Pancreas (tissue), 10 donors: ENCODE measurements around the gene GPR137. TPM values are rescaled to one million over a fixed set of nuclear protein-coding genes. Genes with fewer than 3 reads are reported as not detected.

ENCODE experiments used
- ATAC-seq, 4 donors: fragments of 200-7000 bp; cut with Tn5 transposase; one replicate each; pipeline versions ENCODE4 v1.8.0 to v1.9.1; 2020; ENCODE audit warnings: mild to moderate bottlenecking in 4 of 4, moderate library complexity in 4 of 4
- DNase-seq, 6 donors: peaks; one replicate each; pipeline ENCODE4 v3.0.0-alpha.2; 2020
- FAIRE-seq: peaks from 2 replicates; lab custom pipeline; 2012; peaks lifted over from hg19 to GRCh38; lab: Jason Lieb, UNC
- H3K27ac ChIP-seq, 4 donors: fragments of 200-600 bp; sonication (generic); 1 replicate in 3 of 4; 2 replicates in 1 of 4; pipeline versions ENCODE4 v1.5.0 to v1.8.0; 2020
- H3K27me3 ChIP-seq, 4 donors: fragments of 200-600 bp; one replicate each; pipeline ENCODE4 v1.8.0; 2021
- H3K36me3 ChIP-seq, 3 donors: fragments of 200-600 bp; sonication (generic) in 1 of 3; one replicate each; pipeline versions ENCODE4 v1.5.0 to v1.8.0; 2020 to 2021
- H3K4me1 ChIP-seq, 3 donors: fragments of 200-600 bp; one replicate each; pipeline ENCODE4 v1.8.0; 2021
- H3K4me3 ChIP-seq, 4 donors: fragments of 200-600 bp; sonication (generic) in 2 of 4; one replicate each; pipeline versions ENCODE4 v1.5.0 to v1.8.0; 2020 to 2021
- H3K9me3 ChIP-seq, 4 donors: fragments of 200-600 bp; one replicate each; pipeline ENCODE4 v1.8.0; 2021
- CTCF ChIP-seq, 4 donors: fragments of 200-600 bp; sonication (generic) in 3 of 4; IDR thresholded peaks; one replicate each; pipeline versions ENCODE4 v1.5.0 to v1.8.0; 2021; ENCODE audit warnings: antibody characterized with exemption in 4 of 4
- WGBS, 2 donors: extraction: QIAGEN DNeasy Blood & Tissue Kit; methylation state at CpG; one replicate each; pipeline ENCODE4 v1.1.7; 2013; 5-methylcytosine and 5-hydroxymethylcytosine counted together
- intact Hi-C, 3 donors: fragments of 100-400 bp; cut with DNase I; formaldehyde crosslinking; loops; one replicate each; pipeline versions ENCODE4 v1.11.1 to v1.14.2; 2022
- polyA plus RNA-seq, 2 donors: library from polyadenylated mRNA; stranded (reverse); fragments of 200-250 nt; gene quantifications; one replicate each; pipeline ENCODE4 v1.2.3, GENCODE V29; 2013
- total RNA-seq, 6 donors: library from RNA; stranded (reverse); fragmentation: NEBNext Ultra II Directional in 4 of 6; extraction: Animal tissue kit (Norgen Biotek cat#: 25700) in 4 of 6; gene quantifications; one replicate each; pipeline versions ENCODE4 v1.2.1 to v1.2.4, GENCODE V29; 2021 to 2023
- donor health status: healthy with polysubstance abuse.
- donor health status: DM: no; HTN: no; CAD: no; lungs with moderate emphysema.
- donor health status: DM: no; HTN: no; CAD: no.
- donor health status: control.
- donor health status: control.
- donor health status: Bipolar disorder and iron deficiency.
- donor health status: DM: yes; HTN: yes; CAD: no.
- donor health status: DM: no; HTN: no; CAD: no.
- donor health status: DM: no; HTN: no; CAD: no.
- donor health status: DM: yes; HTN: yes; CAD: no.

Gene GPR137
- total RNA-seq (10 to 100 TPM in 4 of 6 donors, 1 to 10 TPM in 2; 7.1 to 27.9 (median 11.1) TPM), polyA plus RNA-seq (10 to 100 TPM; 18.5 to 19.3 TPM)

- Histone ChIP-seq H3K36me3 (no peaks in the 10 kb centered on the region), H3K27me3 (no peaks in the 10 kb centered on the region), H3K9me3 (no peaks in the 10 kb centered on the region), H3K4me3 (peak within 1 kb of the TSS; percentile 53 to 91 (median 80)), H3K4me1 (peaks cover 13 to 14% (median 14%) of the 10 kb centered on the region in 3 donors), H3K27ac (peak within 1 kb of the TSS; percentile 80 to 92 (median 88))
- DNase-seq: peak; percentile 82 to 96 (median 92)
- no peak for TF ChIP-seq CTCF (IDR thresholded peaks at IDR 0.05)
- intact Hi-C loops: no loop called here
- WGBS, 2 donors: 1% methylated on average over 74 to 102 of the region's 102 CpGs
- ATAC-seq: peak; percentile 73 to 84 (median 82)
- FAIRE-seq: no peak
These were observed at the start of gene GPR137 for GRCh38 chr11:64284962-64285884. GPR137 (plus strand) TSS chr11:64285848; CDS start chr11:64286525, 677 bp downstream.

GRCh38 chr11:64237484-64237951 is 48.1 kb upstream of the GPR137 start:
- DNase-seq (peak; percentile 88 to 99 (median 98)), ATAC-seq (peak; percentile 23 to 47 (median 36)), FAIRE-seq (no peak)
- 21 to 22% methylated on average over 12 of the region's 12 CpGs for WGBS, 2 donors
- Histone ChIP-seq H3K27me3 (no peaks in the 10 kb centered on the region), H3K36me3 (no peaks in the 10 kb centered on the region), H3K4me3 (peak overlapping the region in 2 of 4 donors; percentile 28 to 31), H3K4me1 (peaks cover 29 to 45% (median 40%) of the 10 kb centered on the region in 3 donors), H3K9me3 (no peaks in the 10 kb centered on the region), H3K27ac (peak overlapping the region; percentile 73 to 100 (median 97))
- intact Hi-C loops: no loop called here
- no peak for TF ChIP-seq CTCF (IDR thresholded peaks at IDR 0.05)

DNA sequence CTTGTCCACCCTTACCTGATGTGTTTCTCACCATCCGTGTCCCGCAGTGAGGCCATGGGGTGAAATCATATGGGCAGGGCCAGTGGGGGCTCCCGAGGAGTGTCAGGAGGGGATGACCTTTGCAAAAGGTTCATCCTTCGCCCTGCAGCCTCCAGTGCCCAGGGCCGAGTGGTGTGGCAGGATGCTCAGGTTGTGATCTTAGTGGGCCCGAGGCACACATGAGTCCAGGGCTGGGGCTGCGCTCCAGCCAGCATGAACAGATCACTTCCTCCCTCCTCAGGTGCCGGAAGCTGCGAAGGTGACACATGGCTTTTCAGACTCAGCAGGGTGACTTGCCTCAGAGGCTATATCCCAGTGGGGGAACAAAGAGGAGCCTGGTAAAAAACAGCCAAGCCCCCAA is 47.6 kb upstream of the GPR137 start:
- Histone ChIP-seq H3K36me3 (no peaks in the 10 kb centered on the region), H3K9me3 (no peaks in the 10 kb centered on the region), H3K27ac (peak overlapping the region; percentile 46 to 100 (median 97)), H3K27me3 (no peaks in the 10 kb centered on the region), H3K4me1 (peaks cover 29 to 51% (median 46%) of the 10 kb centered on the region in 3 donors), H3K4me3 (no peak overlapping the region)
- intact Hi-C loops: no loop called here
- peak in 3 of 6 donors; percentile 36 to 79 (median 43) for DNase-seq
- WGBS, 2 donors: 46 to 51% methylated on average over 9 of the region's 9 CpGs
- no peak for FAIRE-seq
- no peak for TF ChIP-seq CTCF (IDR thresholded peaks at IDR 0.05)
- no peak for ATAC-seq

DNA sequence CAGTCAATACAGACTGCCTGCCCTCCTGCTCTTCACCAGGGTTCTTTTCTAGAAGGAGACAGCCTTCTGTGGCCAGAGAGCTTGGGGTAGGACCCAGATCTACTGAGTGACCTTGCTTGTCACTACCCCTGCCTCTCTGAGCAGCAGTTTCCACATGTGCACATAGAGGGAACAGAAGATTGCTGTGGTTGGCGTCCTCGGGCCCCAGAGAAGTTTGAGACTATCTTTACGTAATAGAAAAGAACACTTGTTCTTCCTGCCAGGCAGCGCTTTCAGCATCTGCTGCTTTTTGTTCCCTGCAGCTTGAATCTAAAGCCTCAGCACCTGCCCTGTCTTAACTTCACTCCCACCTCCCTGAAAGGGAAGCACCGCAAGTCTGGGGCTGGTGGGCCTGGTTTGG is 46.6 kb upstream of the GPR137 start:
- 55 to 59% methylated on average over 5 of the region's 5 CpGs for WGBS, 2 donors
- H3K9me3 ChIP-seq: no peaks in the 10 kb centered on the region
- DNase-seq (peak in 2 of 6 donors; percentile 24 to 38), FAIRE-seq (no peak), ATAC-seq (no peak)
- no peaks in the 10 kb centered on the region for H3K36me3 ChIP-seq
- peaks cover 29 to 55% (median 51%) of the 10 kb centered on the region in 3 donors for H3K4me1 ChIP-seq
- intact Hi-C loops: no loop called here
- peak overlapping the region in 3 of 4 donors; percentile 97 to 100 (median 97) for H3K27ac ChIP-seq
- H3K27me3 ChIP-seq: no peaks in the 10 kb centered on the region
- H3K4me3 ChIP-seq: no peak overlapping the region
- TF ChIP-seq CTCF (IDR thresholded peaks at IDR 0.05): no peak
